GM19438 (cell line): Measurements from ENCODE around the gene EXOSC10.

Experiments used
- ATAC-seq: cut with Tn5 transposase; IDR thresholded peaks from one replicate; pipeline ENCODE4 v1.9.1; 2021; ENCODE audit warnings: low read depth; ENCODE audit not compliant: unreplicated experiment

The EXOSC10 gene

GRCh38 chr1:11099310-11100148 lies at the start of gene EXOSC10:
Gene EXOSC10, minus strand, starts transcription at chr1:11099869. Its CDS starts 38 bp downstream, at chr1:11099831.
- ATAC-seq = peak; percentile 94

- ATAC-seq = no peak
These were observed 47.6 kb upstream of the EXOSC10 start for GRCh38 chr1:11147197-11147770.

GRCh38 chr1:11145741-11146140 lies 46.1 kb upstream of the EXOSC10 start:
- ATAC-seq = no peak

- ATAC-seq = no peak
These were observed 45.0 kb upstream of the EXOSC10 start for GRCh38 chr1:11144570-11145256.

- no peak for ATAC-seq
These were observed 44.2 kb upstream of the EXOSC10 start for GRCh38 chr1:11143907-11144306.

- no peak for ATAC-seq
These were observed 43.7 kb upstream of the EXOSC10 start for GRCh38 chr1:11143401-11143800.

GRCh38 chr1:11142618-11143391 lies 43.1 kb upstream of the EXOSC10 start:
- ATAC-seq = no peak

- ATAC-seq = no peak
These were observed 39.3 kb upstream of the EXOSC10 start for GRCh38 chr1:11138952-11139351.

GRCh38 chr1:11138029-11138428 lies 38.4 kb upstream of the EXOSC10 start:
- no peak for ATAC-seq

GRCh38 chr1:11134898-11135266 lies 35.2 kb upstream of the EXOSC10 start:
- ATAC-seq = no peak

- ATAC-seq = no peak
These were observed 34.7 kb upstream of the EXOSC10 start for GRCh38 chr1:11134251-11134897.

- ATAC-seq = no peak
These were observed 33.1 kb upstream of the EXOSC10 start for GRCh38 chr1:11132563-11133293.

- no peak for ATAC-seq
These were observed 32.1 kb upstream of the EXOSC10 start for GRCh38 chr1:11131816-11132215.

- no peak for ATAC-seq
These were observed 30.7 kb upstream of the EXOSC10 start for GRCh38 chr1:11130406-11130805.

GRCh38 chr1:11129649-11130390 lies 30.2 kb upstream of the EXOSC10 start:
- ATAC-seq = no peak

- ATAC-seq = no peak
These were observed 26.9 kb upstream of the EXOSC10 start for GRCh38 chr1:11126569-11126968.

- no peak for ATAC-seq
These were observed 26.3 kb upstream of the EXOSC10 start for GRCh38 chr1:11125931-11126330.

- ATAC-seq = no peak
These were observed 25.3 kb upstream of the EXOSC10 start for GRCh38 chr1:11124965-11125364.

GRCh38 chr1:11116318-11116717 lies 16.6 kb upstream of the EXOSC10 start:
- no peak for ATAC-seq
